Kidney (tissue), 14 donors: ENCODE measurements around the gene TBC1D12. TPM values are rescaled to one million over a fixed set of nuclear protein-coding genes. Genes with fewer than 3 reads are reported as not detected.
"Not testable (repeated sequence)": the region's sequence is repeated elsewhere in the genome, so short reads cannot be mapped to it uniquely, and the experiment has no call there.

ENCODE experiments used
- DNase-seq, 5 donors: peaks; one replicate each; pipeline ENCODE4 v3.0.0-alpha.2; 2013 to 2020
- FAIRE-seq: peaks from 2 replicates; lab custom pipeline; 2012; peaks lifted over from hg19 to GRCh38; lab: Jason Lieb, UNC
- H3K27ac ChIP-seq, 2 donors: one replicate each; pipeline ENCODE4 v1.7.0; 2013; ENCODE audit warnings: low read depth in 2 of 2, low read length in 2 of 2, inconsistent platforms in 1 of 2
- H3K27me3 ChIP-seq: one replicate; pipeline ENCODE4 v1.7.1; 2013; ENCODE audit warnings: low read length, inconsistent platforms; ENCODE audit not compliant: control insufficient read depth, insufficient read depth
- H3K36me3 ChIP-seq, 3 donors: one replicate each; pipeline versions ENCODE4 v1.7.0 to v1.7.1; 2013; ENCODE audit warnings: low read length in 3 of 3, control low read depth in 1 of 3, inconsistent platforms in 1 of 3; ENCODE audit not compliant: insufficient read depth in 3 of 3, control insufficient read depth in 2 of 3
- H3K4me1 ChIP-seq, 3 donors: one replicate each; pipeline versions ENCODE4 v1.7.0 to v1.7.1; 2013; ENCODE audit warnings: low read length in 3 of 3, inconsistent platforms in 1 of 3, low read depth in 1 of 3; ENCODE audit not compliant: control insufficient read depth in 2 of 3, insufficient read depth in 2 of 3
- H3K4me3 ChIP-seq, 3 donors: one replicate each; pipeline versions ENCODE4 v1.7.0 to v1.8.1; 2013; ENCODE audit warnings: low read length in 3 of 3, control low read depth in 1 of 3, inconsistent platforms in 1 of 3
- H3K9ac ChIP-seq, 3 donors: one replicate each; pipeline versions ENCODE4 v1.7.0 to v1.7.1; 2013; ENCODE audit warnings: low read length in 3 of 3, control low read depth in 1 of 3, inconsistent platforms in 1 of 3
- H3K9me3 ChIP-seq, 3 donors: one replicate each; pipeline versions ENCODE4 v1.7.0 to v1.7.1; 2013; ENCODE audit warnings: low read length in 3 of 3, control low read depth in 1 of 3, inconsistent platforms in 1 of 3; ENCODE audit not compliant: control insufficient read depth in 2 of 3, insufficient read depth in 1 of 3
- CTCF ChIP-seq: IDR thresholded peaks from 3 replicates; pipeline ENCODE4 v1.5.1; 2012; ENCODE audit warnings: mild to moderate bottlenecking, moderate library complexity, borderline replicate concordance; ENCODE audit not compliant: insufficient read depth; ENCODE audit errors: extremely low read depth
- intact Hi-C: fragments of 100-400 bp; cut with DNase I; formaldehyde crosslinking; loops from one replicate; pipeline ENCODE4 v1.11.1; 2022
- polyA plus RNA-seq: library from polyadenylated mRNA; stranded (reverse); fragments of 350-450 nt; fragmentation: Illumina TruSeq; extraction: RNeasy Lipid Tissue Mini Kit (QIAGEN cat#74804); gene quantifications from one replicate; pipeline ENCODE4 v1.2.3, GENCODE V29; 2014; ENCODE audit warnings: low read depth, low replicate concordance; ENCODE audit not compliant: insufficient read depth
- total RNA-seq: library from RNA; stranded (reverse); fragmentation: NEBNext Ultra II Directional; extraction: Animal tissue kit (Norgen Biotek cat#: 25700); gene quantifications from one replicate; pipeline ENCODE4 v1.2.1, GENCODE V29; 2021
- donor health status: control.
- donor health status: control.
- donor health status: control.
- donor health status: control.
- donor health status: control.
- donor health status: DM: yes; HTN: yes; CAD: no.
- donor health status: Normal renal cell carcinoma (clear cell type).

Gene TBC1D12
- total and polyA plus RNA-seq, 2 donors from 2014 or later: 4.4 to 13.1 TPM

- peak overlapping the region in 2 of 3 donors; percentile 2 to 87 for H3K4me3 ChIP-seq
- no peak for FAIRE-seq
- peak overlapping the region in 1 of 3 donors; percentile 70 for H3K9ac ChIP-seq
Observed at GRCh38 chr10:94546901-94547185, 144.5 kb downstream of the TBC1D12 start.

GRCh38 chr10:94549221-94549620 is 146.9 kb downstream of the TBC1D12 start:
- intact Hi-C loops: no loop called here
- no peak for TF ChIP-seq CTCF
- Histone ChIP-seq H3K9ac (no peak overlapping the region), H3K27me3 (no peaks in the 10 kb centered on the region), H3K27ac (no peak overlapping the region), H3K4me3 (no peak overlapping the region), H3K36me3 (no peaks in the 10 kb centered on the region), H3K9me3 (no peaks in the 10 kb centered on the region), H3K4me1 (peaks cover 0 to 4% (median 0%) of the 10 kb centered on the region in 3 donors)
- FAIRE-seq (no peak), DNase-seq (peak in 2 of 5 donors; percentile 6 to 7)

More at GRCh38 chr10:94546901-94547185, 144.5 kb downstream of the TBC1D12 start:
- H3K27me3 ChIP-seq: no peaks in the 10 kb centered on the region
- H3K4me1 ChIP-seq: peaks cover 0 to 4% (median 0%) of the 10 kb centered on the region in 3 donors
- H3K36me3 ChIP-seq: no peaks in the 10 kb centered on the region
- intact Hi-C loops: no loop called here
- H3K27ac ChIP-seq: no peak overlapping the region
- DNase-seq: peak in 1 of 5 donors; percentile 48
- no peak for TF ChIP-seq CTCF
- no peaks in the 10 kb centered on the region for H3K9me3 ChIP-seq

GRCh38 chr10:94567714-94568307 is 165.5 kb downstream of the TBC1D12 start:
- H3K27me3 ChIP-seq, H3K9ac ChIP-seq, FAIRE-seq, H3K9me3 ChIP-seq, intact Hi-C loops, H3K4me3 ChIP-seq, H3K36me3 ChIP-seq, H3K27ac ChIP-seq, H3K4me1 ChIP-seq: not testable (repeated sequence)
- peak in 2 of 5 donors; percentile 4 to 18 for DNase-seq

- intact Hi-C loops: no loop called here
- Histone ChIP-seq H3K4me3 (no peak overlapping the region), H3K4me1 (no peaks in the 10 kb centered on the region), H3K27me3 (no peaks in the 10 kb centered on the region), H3K36me3 (peaks cover 0 to 2% (median 0%) of the 10 kb centered on the region in 3 donors), H3K9me3 (no peaks in the 10 kb centered on the region), H3K9ac (no peak overlapping the region), H3K27ac (no peak overlapping the region)
- DNase-seq (peak in 1 of 5 donors; percentile 0), FAIRE-seq (no peak)
- TF ChIP-seq CTCF: no peak
Observed at GRCh38 chr10:94571081-94571480, 168.7 kb downstream of the TBC1D12 start.
